Neuron (in vitro differentiated cells): ENCODE results near the gene GMDS.

Source experiments
- H2AFZ ChIP-seq: one replicate; pipeline ENCODE4 v1.6.1; 2013; ENCODE audit warnings: low read depth, mild to moderate bottlenecking, inconsistent platforms, low read length, moderate library complexity
- H3K27me3 ChIP-seq: one replicate; pipeline ENCODE4 v1.6.1; 2013; ENCODE audit warnings: low read length; ENCODE audit not compliant: insufficient read depth
- H3K36me3 ChIP-seq: one replicate; pipeline ENCODE4 v1.6.1; 2013; ENCODE audit warnings: low read length; ENCODE audit not compliant: insufficient read depth
- H3K4me1 ChIP-seq: one replicate; pipeline ENCODE4 v1.6.1; 2013; ENCODE audit warnings: low read length; ENCODE audit not compliant: insufficient read depth
- H3K4me3 ChIP-seq: 2 replicates; pipeline ENCODE4 v1.5.1; 2013; ENCODE audit warnings: mild to moderate bottlenecking, low read length, moderate library complexity
- H3K9me3 ChIP-seq: one replicate; pipeline ENCODE4 v1.6.1; 2013; ENCODE audit warnings: low read length

GMDS gene

GRCh38 chr6:1580109-1580508 is 665.3 kb downstream of the GMDS start:
- H3K4me3 ChIP-seq: no peak overlapping the region
- H3K9me3 ChIP-seq: no peaks in the 10 kb centered on the region
- no peak overlapping the region for H2AFZ ChIP-seq
- H3K27me3 ChIP-seq: no peaks in the 10 kb centered on the region
- no peaks in the 10 kb centered on the region for H3K36me3 ChIP-seq
- H3K4me1 ChIP-seq: peaks cover 2% of the 10 kb centered on the region

- H3K9me3 ChIP-seq: no peaks in the 10 kb centered on the region
- H3K36me3 ChIP-seq: no peaks in the 10 kb centered on the region
- H3K27me3 ChIP-seq: no peaks in the 10 kb centered on the region
- no peak overlapping the region for H2AFZ ChIP-seq
- H3K4me3 ChIP-seq: no peak overlapping the region
- peaks cover 4% of the 10 kb centered on the region for H3K4me1 ChIP-seq
Observed at GRCh38 chr6:1579096-1579495, 666.3 kb downstream of the GMDS start.

GRCh38 chr6:1577896-1578745 is 667.3 kb downstream of the GMDS start:
- peaks cover 4% of the 10 kb centered on the region for H3K4me1 ChIP-seq
- no peak overlapping the region for H3K4me3 ChIP-seq
- H3K36me3 ChIP-seq: no peaks in the 10 kb centered on the region
- H2AFZ ChIP-seq: no peak overlapping the region
- no peaks in the 10 kb centered on the region for H3K27me3 ChIP-seq
- H3K9me3 ChIP-seq: no peaks in the 10 kb centered on the region

- H2AFZ ChIP-seq: no peak overlapping the region
- no peaks in the 10 kb centered on the region for H3K36me3 ChIP-seq
- H3K9me3 ChIP-seq: no peaks in the 10 kb centered on the region
- H3K4me3 ChIP-seq: no peak overlapping the region
- no peaks in the 10 kb centered on the region for H3K27me3 ChIP-seq
- peaks cover 4% of the 10 kb centered on the region for H3K4me1 ChIP-seq
Observed at GRCh38 chr6:1577146-1577680, 668.2 kb downstream of the GMDS start.

- Histone ChIP-seq H3K27me3 (no peaks in the 10 kb centered on the region), H3K4me3 (no peak overlapping the region), H3K4me1 (peaks cover 4% of the 10 kb centered on the region), H3K9me3 (peaks cover 3% of the 10 kb centered on the region), H3K36me3 (no peaks in the 10 kb centered on the region), H2AFZ (no peak overlapping the region)
Observed at GRCh38 chr6:1576711-1577110, 668.7 kb downstream of the GMDS start.

- no peak overlapping the region for H2AFZ ChIP-seq
- no peaks in the 10 kb centered on the region for H3K36me3 ChIP-seq
Observed at GRCh38 chr6:1576166-1576565, 669.2 kb downstream of the GMDS start.

GRCh38 chr6:1575210-1576041 is 670.0 kb downstream of the GMDS start:
- no peak overlapping the region for H3K4me3 ChIP-seq
- no peaks in the 10 kb centered on the region for H3K36me3 ChIP-seq
- H3K9me3 ChIP-seq: peaks cover 3% of the 10 kb centered on the region
- no peaks in the 10 kb centered on the region for H3K27me3 ChIP-seq
- peaks cover 4% of the 10 kb centered on the region for H3K4me1 ChIP-seq
- no peak overlapping the region for H2AFZ ChIP-seq

More at GRCh38 chr6:1576166-1576565, 669.2 kb downstream of the GMDS start:
- Histone ChIP-seq H3K4me3 (no peak overlapping the region), H3K27me3 (no peaks in the 10 kb centered on the region), H3K9me3 (peaks cover 3% of the 10 kb centered on the region), H3K4me1 (peaks cover 4% of the 10 kb centered on the region)

- no peaks in the 10 kb centered on the region for H3K36me3 ChIP-seq
- peaks cover 3% of the 10 kb centered on the region for H3K9me3 ChIP-seq
- peaks cover 4% of the 10 kb centered on the region for H3K4me1 ChIP-seq
- no peak overlapping the region for H2AFZ ChIP-seq
- H3K4me3 ChIP-seq: no peak overlapping the region
- no peaks in the 10 kb centered on the region for H3K27me3 ChIP-seq
Observed at GRCh38 chr6:1574890-1575209, 670.6 kb downstream of the GMDS start.

GRCh38 chr6:1574083-1574761 is 671.2 kb downstream of the GMDS start:
- no peaks in the 10 kb centered on the region for H3K27me3 ChIP-seq
- no peaks in the 10 kb centered on the region for H3K36me3 ChIP-seq
- peaks cover 4% of the 10 kb centered on the region for H3K4me1 ChIP-seq
- peaks cover 3% of the 10 kb centered on the region for H3K9me3 ChIP-seq
- H3K4me3 ChIP-seq: no peak overlapping the region
- H2AFZ ChIP-seq: no peak overlapping the region
